ENCODE measurements around the gene UPF2. TPM values are rescaled to one million over a fixed set of nuclear protein-coding genes. Genes with fewer than 3 reads are reported as not detected.
A peak's percentile ranks its signal among the peaks of the same experiment; 100 is the strongest.

UPF2 gene
- total RNA-seq, 1 donor from 2014 or later = 13.0 TPM

DNA sequence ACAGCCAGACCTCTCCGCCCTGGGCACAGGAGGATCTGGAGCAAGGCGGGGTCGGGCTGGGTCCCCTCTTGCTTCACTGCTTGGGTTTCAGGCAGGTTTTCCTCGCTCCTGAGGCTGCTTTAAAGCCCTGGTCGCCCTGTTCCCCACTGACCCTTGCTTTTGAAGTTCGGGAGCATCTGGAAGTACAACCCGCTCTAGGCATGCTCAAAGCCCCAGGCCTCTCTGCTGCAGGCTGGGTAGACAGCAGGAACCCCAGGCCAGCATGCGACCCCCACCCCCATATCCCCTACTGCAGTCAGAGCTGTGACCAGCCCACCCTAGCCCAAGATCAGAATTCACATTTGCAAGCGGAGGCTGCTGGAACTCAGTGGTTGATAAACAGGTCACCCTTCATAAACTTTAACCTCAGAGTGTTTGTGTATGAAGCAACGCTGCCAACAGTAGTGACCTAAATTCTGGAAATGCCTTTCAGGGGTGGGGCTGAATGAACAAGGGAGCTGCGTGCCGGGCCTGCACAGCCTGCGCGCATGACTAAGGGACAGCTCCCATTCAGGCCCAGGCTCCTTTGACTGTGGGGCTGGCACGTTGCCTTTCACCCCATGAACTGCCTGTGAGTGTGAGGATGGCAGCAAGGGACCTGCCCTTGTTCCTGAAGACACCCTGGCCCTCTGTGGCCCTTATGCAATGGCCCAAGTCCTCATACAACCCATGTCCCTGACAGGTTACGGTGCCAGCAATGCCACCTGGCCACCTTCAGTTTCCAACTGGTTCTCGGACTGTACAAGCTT is 166.9 kb downstream of the UPF2 start:
- H3K4me1 ChIP-seq (ENCODE audit: control insufficient read depth in 3 of 3, insufficient read depth in 3 of 3, low read length in 3 of 3) = peaks cover 14 to 18% (median 17%) of the 10 kb centered on the region in 3 donors
- peak overlapping the region; percentile 33 to 54 (median 39) for H3K9ac ChIP-seq (ENCODE audit: low read depth in 1 of 3, low read length in 3 of 3)
- no peaks in the 10 kb centered on the region for H3K36me3 ChIP-seq (ENCODE audit: control insufficient read depth in 3 of 3, insufficient read depth in 3 of 3, low read length in 3 of 3)
- no peaks in the 10 kb centered on the region for H3K9me3 ChIP-seq (ENCODE audit: control insufficient read depth in 3 of 3, low read length in 3 of 3)
- no peaks in the 10 kb centered on the region for H3K27me3 ChIP-seq (ENCODE audit: control insufficient read depth in 3 of 3, insufficient read depth in 3 of 3, low read length in 3 of 3)
- H3K4me3 ChIP-seq (ENCODE audit: low read length in 3 of 3) = peak overlapping the region in 1 of 3 donors; percentile 49
- H3K27ac ChIP-seq (ENCODE audit: low read depth, low read length) = peak overlapping the region; percentile 79

- H3K36me3 ChIP-seq (ENCODE audit: control insufficient read depth in 3 of 3, insufficient read depth in 3 of 3, low read length in 3 of 3) = no peaks in the 10 kb centered on the region
- H3K27ac ChIP-seq (ENCODE audit: low read depth, low read length) = peak overlapping the region; percentile 79
- no peaks in the 10 kb centered on the region for H3K27me3 ChIP-seq (ENCODE audit: control insufficient read depth in 3 of 3, insufficient read depth in 3 of 3, low read length in 3 of 3)
- no peaks in the 10 kb centered on the region for H3K9me3 ChIP-seq (ENCODE audit: control insufficient read depth in 3 of 3, low read length in 3 of 3)
- H3K4me1 ChIP-seq (ENCODE audit: control insufficient read depth in 3 of 3, insufficient read depth in 3 of 3, low read length in 3 of 3) = peaks cover 14 to 23% (median 17%) of the 10 kb centered on the region in 3 donors
- H3K9ac ChIP-seq (ENCODE audit: low read depth in 1 of 3, low read length in 3 of 3) = peak overlapping the region; percentile 3 to 54 (median 33)
- H3K4me3 ChIP-seq (ENCODE audit: low read length in 3 of 3) = no peak overlapping the region
Observed at GRCh38 chr10:11874568-11875493, 167.8 kb downstream of the UPF2 start.

DNA sequence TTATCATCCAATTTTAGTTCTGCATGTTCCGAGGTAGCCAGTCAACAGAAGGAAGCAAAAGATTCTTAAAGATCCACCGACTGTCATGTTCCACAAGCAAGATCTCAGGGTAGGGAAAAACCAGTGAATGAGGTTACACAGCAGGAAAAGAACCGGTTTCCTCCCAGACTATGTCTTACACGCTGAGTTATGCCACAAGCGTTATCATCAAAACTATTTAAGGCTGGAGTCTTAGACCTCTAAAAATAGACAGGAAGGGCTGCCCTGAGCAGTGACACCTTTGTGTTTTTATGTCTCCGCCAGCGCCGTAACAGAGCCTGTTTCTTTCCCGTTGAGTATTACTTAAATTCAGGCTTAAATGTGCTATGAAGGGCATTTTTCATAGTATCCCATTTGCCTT is 171.1 kb downstream of the UPF2 start:
- peak overlapping the region; percentile 66 for H3K27ac ChIP-seq (ENCODE audit: low read depth, low read length)
- peak overlapping the region in 1 of 3 donors; percentile 55 for H3K4me3 ChIP-seq (ENCODE audit: low read length in 3 of 3)
- no peaks in the 10 kb centered on the region for H3K27me3 ChIP-seq (ENCODE audit: control insufficient read depth in 3 of 3, insufficient read depth in 3 of 3, low read length in 3 of 3)
- no peaks in the 10 kb centered on the region for H3K36me3 ChIP-seq (ENCODE audit: control insufficient read depth in 3 of 3, insufficient read depth in 3 of 3, low read length in 3 of 3)
- peak overlapping the region in 2 of 3 donors; percentile 39 to 66 for H3K9ac ChIP-seq (ENCODE audit: low read depth in 1 of 3, low read length in 3 of 3)
- no peaks in the 10 kb centered on the region for H3K9me3 ChIP-seq (ENCODE audit: control insufficient read depth in 3 of 3, low read length in 3 of 3)
- H3K4me1 ChIP-seq (ENCODE audit: control insufficient read depth in 3 of 3, insufficient read depth in 3 of 3, low read length in 3 of 3) = peaks cover 14 to 23% (median 16%) of the 10 kb centered on the region in 3 donors

DNA sequence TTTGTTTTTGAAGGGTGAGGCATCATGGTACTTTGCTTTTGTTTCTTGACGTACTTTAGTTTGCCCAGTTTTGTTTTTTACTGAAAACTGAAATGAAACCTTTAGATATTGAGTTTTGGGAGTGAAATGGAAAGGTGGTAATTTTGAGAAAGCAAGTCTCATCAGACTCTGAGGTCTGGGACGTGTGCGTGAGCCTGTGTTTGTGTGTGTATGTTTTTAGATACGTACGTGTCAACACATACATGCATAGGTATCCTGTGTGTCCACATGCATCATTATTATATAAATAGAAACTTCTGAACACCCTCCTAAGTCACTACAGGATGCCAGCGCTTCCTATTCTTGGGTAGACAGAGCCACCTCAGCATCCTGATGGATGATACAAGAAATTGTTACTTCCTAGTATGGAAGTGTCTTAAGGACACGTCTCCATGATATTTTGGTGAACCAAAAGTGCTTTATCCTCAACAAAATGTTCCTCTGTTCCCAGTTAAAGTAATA is 171.7 kb downstream of the UPF2 start:
- no peaks in the 10 kb centered on the region for H3K27me3 ChIP-seq (ENCODE audit: control insufficient read depth in 3 of 3, insufficient read depth in 3 of 3, low read length in 3 of 3)
- H3K27ac ChIP-seq (ENCODE audit: low read depth, low read length) = peak overlapping the region; percentile 66
- no peak overlapping the region for H3K4me3 ChIP-seq (ENCODE audit: low read length in 3 of 3)
- peaks cover 0 to 2% (median 0%) of the 10 kb centered on the region in 3 donors for H3K36me3 ChIP-seq (ENCODE audit: control insufficient read depth in 3 of 3, insufficient read depth in 3 of 3, low read length in 3 of 3)
- H3K9me3 ChIP-seq (ENCODE audit: control insufficient read depth in 3 of 3, low read length in 3 of 3) = no peaks in the 10 kb centered on the region
- peaks cover 9 to 18% (median 11%) of the 10 kb centered on the region in 3 donors for H3K4me1 ChIP-seq (ENCODE audit: control insufficient read depth in 3 of 3, insufficient read depth in 3 of 3, low read length in 3 of 3)
- H3K9ac ChIP-seq (ENCODE audit: low read depth in 1 of 3, low read length in 3 of 3) = peak overlapping the region in 1 of 3 donors; percentile 66

GRCh38 chr10:11870461-11870780 is 172.2 kb downstream of the UPF2 start:
- Histone ChIP-seq H3K36me3 (ENCODE audit: control insufficient read depth in 3 of 3, insufficient read depth in 3 of 3, low read length in 3 of 3) (peaks cover 0 to 2% (median 0%) of the 10 kb centered on the region in 3 donors), H3K4me3 (ENCODE audit: low read length in 3 of 3) (peak overlapping the region in 2 of 3 donors; percentile 38 to 49), H3K27me3 (ENCODE audit: control insufficient read depth in 3 of 3, insufficient read depth in 3 of 3, low read length in 3 of 3) (no peaks in the 10 kb centered on the region), H3K9ac (ENCODE audit: low read depth in 1 of 3, low read length in 3 of 3) (peak overlapping the region; percentile 27 to 72 (median 40)), H3K9me3 (ENCODE audit: control insufficient read depth in 3 of 3, low read length in 3 of 3) (no peaks in the 10 kb centered on the region), H3K4me1 (ENCODE audit: control insufficient read depth in 3 of 3, insufficient read depth in 3 of 3, low read length in 3 of 3) (peaks cover 4 to 13% (median 6%) of the 10 kb centered on the region in 3 donors), H3K27ac (ENCODE audit: low read depth, low read length) (peak overlapping the region; percentile 66)

Small RNA genes within 50 kb of the gene (small RNA-seq; reads per million reads assigned to genes)
- gene RNU6-1095P = not detected

Other genes starting within 250 kb of the UPF2 start
- gene PROSER2, start 219.5 kb downstream of the UPF2 start, total RNA-seq = 1.0 TPM
- 38.1 TPM for gene DHTKD1, start 26.1 kb upstream of the UPF2 start, total RNA-seq
- gene SEC61A2, start 86.9 kb upstream of the UPF2 start, total RNA-seq = 4.2 TPM
- gene NUDT5, start 153.1 kb upstream of the UPF2 start, total RNA-seq = 15.7 TPM
- gene CDC123, start 153.4 kb upstream of the UPF2 start, total RNA-seq = 84.5 TPM

All from skeletal muscle tissue (tissue), 5 donors.